Fibroblast of lung (primary cell): Measurements from ENCODE around the gene ATOSB. TPM values are rescaled to one million over a fixed set of nuclear protein-coding genes. Genes with fewer than 3 reads are reported as not detected.

Experiments
- DNase-seq, 2 donors: peaks; one replicate each; pipeline versions ENCODE4 v3.0.0 to v3.0.0-alpha.2; 2010; ENCODE audit warnings: low read depth in 2 of 2
- H2AFZ ChIP-seq: 2 replicates; pipeline ENCODE4 v1.5.1; 2012; ENCODE audit warnings: low read length, control low read depth, inconsistent platforms
- H3K27ac ChIP-seq: 2 replicates; pipeline ENCODE4 v1.5.1; 2011; ENCODE audit warnings: low read length, control low read depth; ENCODE audit not compliant: insufficient read depth
- H3K27me3 ChIP-seq: 2 replicates; pipeline ENCODE4 v1.5.1; 2011; ENCODE audit warnings: mild to moderate bottlenecking, low read length; ENCODE audit not compliant: control insufficient read depth, insufficient read depth
- H3K36me3 ChIP-seq: 2 replicates; pipeline ENCODE4 v1.5.1; 2011; ENCODE audit warnings: low read length; ENCODE audit not compliant: control insufficient read depth, insufficient read depth
- H3K4me1 ChIP-seq: 2 replicates; pipeline ENCODE4 v1.5.1; 2011; ENCODE audit warnings: low read length; ENCODE audit not compliant: control insufficient read depth, insufficient read depth; ENCODE audit errors: extremely low read depth
- H3K4me2 ChIP-seq: 2 replicates; pipeline ENCODE4 v1.5.1; 2011; ENCODE audit warnings: low read length, control low read depth; ENCODE audit not compliant: insufficient read depth; ENCODE audit errors: extremely low read depth
- H3K4me3 ChIP-seq, 4 experiments: fragments of 200-600 bp in 1 of 4; sonication (generic) in 1 of 4; replicated peaks in 1 of 4; 2 replicates each; pipeline ENCODE4 v1.5.1; 2011 to 2016; ENCODE audit warnings: low read length in 4 of 4, low read depth in 3 of 4, mild to moderate bottlenecking in 3 of 4, control low read depth in 2 of 4, inconsistent platforms in 1 of 4, mixed read lengths in 1 of 4; ENCODE audit not compliant: insufficient read depth in 1 of 4; ENCODE audit errors: control extremely low read depth in 1 of 4
- H3K79me2 ChIP-seq: 2 replicates; pipeline ENCODE4 v1.5.1; 2012; ENCODE audit warnings: mild to moderate bottlenecking, low read length, inconsistent platforms; ENCODE audit not compliant: control insufficient read depth, insufficient read depth
- H3K9ac ChIP-seq: 2 replicates; pipeline ENCODE4 v1.5.1; 2011; ENCODE audit warnings: mild to moderate bottlenecking, low read length, control low read depth; ENCODE audit not compliant: insufficient read depth
- H3K9me3 ChIP-seq: 2 replicates; pipeline ENCODE4 v1.5.1; 2012; ENCODE audit warnings: low read depth, low read length; ENCODE audit not compliant: control insufficient read depth, insufficient read depth
- H4K20me1 ChIP-seq: 2 replicates; pipeline ENCODE4 v1.5.1; 2011; ENCODE audit warnings: low read length; ENCODE audit not compliant: control insufficient read depth, insufficient read depth; ENCODE audit errors: extremely low read depth
- CTCF ChIP-seq, 2 donors: IDR thresholded peaks in 1 of 2; conservative IDR thresholded peaks in 1 of 2; 1 replicate in 1 of 2; 2 replicates in 1 of 2; pipeline ENCODE4 v1.5.1; 2011 to 2012; ENCODE audit warnings: low read length in 2 of 2, control low read depth in 1 of 2, inconsistent platforms in 1 of 2, low read depth in 1 of 2, mild to moderate bottlenecking in 1 of 2
- EZH2 ChIP-seq: IDR thresholded peaks from 2 replicates; pipeline ENCODE4 v1.5.1; 2012; ENCODE audit warnings: low read length, control low read depth, mild to moderate bottlenecking; ENCODE audit errors: missing control alignments
- polyA plus RNA-seq, 2 donors: library from polyadenylated mRNA; depleted of rRNA in 1 of 2; stranded (reverse) in 1 of 2; unstranded in 1 of 2; fragments of >200 nt; gene quantifications; 2 replicates each; pipeline ENCODE4 v1.2.1, GENCODE V29; 2011 to 2012; ENCODE audit warnings: missing spikeins in 1 of 2
- total RNA-seq: library from RNA; depleted of rRNA; stranded (reverse); fragments of >200 nt; gene quantifications from 2 replicates; pipeline ENCODE4 v1.2.1, GENCODE V29; 2014

The ATOSB gene
- total and polyA plus RNA-seq, 2 donors (not counting 1 experiment from before 2014, with no cell fraction given), result 18.2 to 24.5 TPM

- Histone ChIP-seq H3K9ac (peak overlapping the region; percentile 100), H3K9me3 (no peaks in the 10 kb centered on the region), H3K4me1 (no peaks in the 10 kb centered on the region), H3K4me3 (peak overlapping the region; percentile 80 to 95 (median 81)), H3K4me2 (peak overlapping the region; percentile 100), H3K27ac (peak overlapping the region; percentile 99), H3K36me3 (peaks cover 12% of the 10 kb centered on the region), H3K27me3 (no peaks in the 10 kb centered on the region), H3K79me2 (peaks cover 54% of the 10 kb centered on the region), H2AFZ (no peak overlapping the region), H4K20me1 (peaks cover 18% of the 10 kb centered on the region)
- TF ChIP-seq EZH2, result no peak
- DNase-seq, result peak in 1 of 2 donors; percentile 52
Observed at GRCh38 chr9:35070823-35071813, 44.5 kb downstream of the ATOSB start.

GRCh38 chr9:35069020-35069419 lies 46.6 kb downstream of the ATOSB start:
- Histone ChIP-seq H3K36me3 (peaks cover 20% of the 10 kb centered on the region), H3K79me2 (peaks cover 64% of the 10 kb centered on the region), H3K4me2 (peak overlapping the region; percentile 54), H3K27ac (no peak overlapping the region), H3K4me1 (no peaks in the 10 kb centered on the region), H3K4me3 (peak overlapping the region in 2 of 4 experiments; percentile 3 to 9), H3K27me3 (no peaks in the 10 kb centered on the region), H3K9me3 (no peaks in the 10 kb centered on the region), H4K20me1 (peaks cover 18% of the 10 kb centered on the region), H3K9ac (no peak overlapping the region), H2AFZ (no peak overlapping the region)
- DNase-seq, result no peak
- no peak for TF ChIP-seq EZH2
- no peak for TF ChIP-seq CTCF (conservative IDR thresholded peaks at IDR 0.05 in 1 of 2, IDR thresholded peaks at IDR 0.05 in 1 of 2; ENCODE audit: low read depth in 1 of 2, low read length in 2 of 2)

- TF ChIP-seq CTCF (conservative IDR thresholded peaks at IDR 0.05 in 1 of 2, IDR thresholded peaks at IDR 0.05 in 1 of 2; ENCODE audit: low read depth in 1 of 2, low read length in 2 of 2) (no peak), EZH2 (no peak)
- H3K36me3 ChIP-seq, result peaks cover 36% of the 10 kb centered on the region
- no peak overlapping the region for H3K4me3 ChIP-seq
- H3K4me1 ChIP-seq, result no peaks in the 10 kb centered on the region
- no peaks in the 10 kb centered on the region for H3K9me3 ChIP-seq
- DNase-seq, result no peak
- H3K79me2 ChIP-seq, result peaks cover 68% of the 10 kb centered on the region
- H3K27ac ChIP-seq, result no peak overlapping the region
- no peak overlapping the region for H3K9ac ChIP-seq
- peaks cover 18% of the 10 kb centered on the region for H4K20me1 ChIP-seq
- H3K27me3 ChIP-seq, result no peaks in the 10 kb centered on the region
- no peak overlapping the region for H3K4me2 ChIP-seq
- H2AFZ ChIP-seq, result no peak overlapping the region
Observed at GRCh38 chr9:35067056-35067455, 48.6 kb downstream of the ATOSB start.
